A549 (cell line): Measurements from ENCODE around the gene IDUA. TPM values are rescaled to one million over a fixed set of nuclear protein-coding genes. Genes with fewer than 3 reads are reported as not detected.

Source experiments
- ATAC-seq, 2 experiments: fragments of 200-7000 bp in 1 of 2; fragments of >200 bp in 1 of 2; cut with Nextera tagmentation in 1 of 2; cut with Tn5 transposase in 1 of 2; 3 replicates each; pipeline versions ENCODE4 v1.8.0 to v1.9.1; 2018 to 2020; ENCODE audit warnings: mild to moderate bottlenecking in 1 of 2, moderate library complexity in 1 of 2
- CTCF ChIA-PET: fragments of 300-600 bp; sonication (Branson Sonifier 250); formaldehyde crosslinking; extraction: SDS; loops from one replicate; lab custom pipeline; 2021; ENCODE audit warnings: antibody characterized with exemption, inconsistent platforms; lab: Yijun Ruan, JAX
- POLR2A ChIA-PET: fragments of 350-600 bp; formaldehyde crosslinking; extraction: SDS; loops from one replicate; lab custom pipeline; 2021; ENCODE audit warnings: antibody characterized with exemption, inconsistent platforms; lab: Yijun Ruan, JAX
- DNase-seq, 2 experiments: peaks; one replicate each; pipeline versions ENCODE4 v3.0.0 to v3.0.0-alpha.2; 2011 to 2016; ENCODE audit warnings: low read depth in 1 of 2, low spot score in 1 of 2
- FAIRE-seq: peaks from 2 replicates; lab custom pipeline; 2011; peaks lifted over from hg19 to GRCh38; lab: Jason Lieb, UNC
- H3K27ac ChIP-seq, 2 experiments: fragments of >200 bp; sonication (Bioruptor Twin); formaldehyde crosslinking; 3 replicates each; pipeline ENCODE4 v1.5.1; 2016 to 2017
- H3K4me1 ChIP-seq: fragments of >200 bp; sonication (Bioruptor Twin); formaldehyde crosslinking; 3 replicates; pipeline ENCODE4 v1.6.1; 2016
- H3K4me2 ChIP-seq: fragments of >200 bp; sonication (Bioruptor Twin); formaldehyde crosslinking; 3 replicates; pipeline ENCODE4 v1.6.1; 2016
- H3K4me3 ChIP-seq: fragments of >200 bp; sonication (Bioruptor Twin); formaldehyde crosslinking; 3 replicates; pipeline ENCODE4 v1.5.1; 2016
- H3K9me3 ChIP-seq: fragments of >200 bp; sonication (Bioruptor Twin); formaldehyde crosslinking; 3 replicates; pipeline ENCODE4 v1.6.1; 2016
- BHLHE40 ChIP-seq: IDR thresholded peaks from 2 replicates; pipeline ENCODE4 v1.6.1; 2012; ENCODE audit warnings: low read depth, low read length, inconsistent platforms
- CBX2 ChIP-seq: fragments of 200-600 bp; sonication (generic); IDR thresholded peaks from 2 replicates; pipeline ENCODE4 v1.6.1; 2016; ENCODE audit warnings: low read depth, mild to moderate bottlenecking, borderline replicate concordance
- CBX8 ChIP-seq: fragments of 200-600 bp; sonication (generic); IDR thresholded peaks from 2 replicates; pipeline ENCODE4 v1.6.1; 2016
- CEBPB ChIP-seq, 2 experiments: fragments of >200 bp in 1 of 2; sonication (Bioruptor Twin) in 1 of 2; formaldehyde crosslinking in 1 of 2; IDR thresholded peaks; 2 replicates each; pipeline ENCODE4 v1.6.1; 2012 to 2016
- CHD2 ChIP-seq: fragments of 150-350 bp; IDR thresholded peaks from 2 replicates; pipeline ENCODE4 v1.6.1; 2014; ENCODE audit warnings: low read length; ENCODE audit not compliant: partially characterized antibody
- CHD4 ChIP-seq: fragments of 200-600 bp; sonication (generic); IDR thresholded peaks from 2 replicates; pipeline ENCODE4 v1.6.1; 2016; ENCODE audit warnings: antibody characterized with exemption, mild to moderate bottlenecking, borderline replicate concordance
- E2F6 ChIP-seq: IDR thresholded peaks from 2 replicates; pipeline ENCODE4 v1.6.1; 2012; ENCODE audit warnings: low read depth, borderline replicate concordance
- EHMT2 ChIP-seq: fragments of 200-600 bp; sonication (generic); IDR thresholded peaks from 2 replicates; pipeline ENCODE4 v1.6.1; 2016; ENCODE audit warnings: antibody characterized with exemption, low read depth, mild to moderate bottlenecking, moderate library complexity
- ELK1 ChIP-seq: fragments of 150-350 bp; IDR thresholded peaks from 2 replicates; pipeline ENCODE4 v1.6.1; 2014; ENCODE audit warnings: low read depth, mild to moderate bottlenecking, low read length
- EP300 ChIP-seq, 2 experiments: fragments of >200 bp; sonication (Bioruptor Twin); formaldehyde crosslinking; IDR thresholded peaks; 2 replicates in 1 of 2; 3 replicates in 1 of 2; pipeline ENCODE4 v1.6.1; 2016 to 2017
- FOSB ChIP-seq: fragments of 250-450 bp; sonication (Bioruptor Pico); IDR thresholded peaks from 2 replicates; pipeline ENCODE4 v1.5.0; 2020; ENCODE audit warnings: mild to moderate bottlenecking, moderate library complexity
- FOSL2 ChIP-seq, 2 experiments: fragments of 450-650 bp in 1 of 2; fragments of >200 bp in 1 of 2; sonication (Bioruptor Twin) in 1 of 2; formaldehyde crosslinking; IDR thresholded peaks; 2 replicates each; pipeline versions ENCODE4 v1.5.0 to v1.6.1; 2016 to 2020; ENCODE audit warnings: mild to moderate bottlenecking in 1 of 2, moderate library complexity in 1 of 2
- FOXS1 ChIP-seq: fragments of 250-450 bp; sonication (Bioruptor Pico); IDR thresholded peaks from 2 replicates; pipeline ENCODE4 v1.5.0; 2020; ENCODE audit warnings: mild to moderate bottlenecking, moderate library complexity
- GATA3 ChIP-seq: IDR thresholded peaks from 2 replicates; pipeline ENCODE4 v1.6.1; 2012; ENCODE audit warnings: borderline replicate concordance
- HDAC2 ChIP-seq: fragments of 200-600 bp; sonication (generic); IDR thresholded peaks from 2 replicates; pipeline ENCODE4 v1.6.1; 2016
- HES2 ChIP-seq: fragments of >200 bp; sonication (Bioruptor Twin); formaldehyde crosslinking; IDR thresholded peaks from 2 replicates; pipeline ENCODE4 v1.6.1; 2016
- HEYL ChIP-seq: fragments of 250-450 bp; sonication (Bioruptor Pico); IDR thresholded peaks from 2 replicates; pipeline ENCODE4 v1.8.0; 2021; ENCODE audit warnings: mild to moderate bottlenecking, moderate library complexity
- HOXA7 ChIP-seq: fragments of 250-450 bp; sonication (Bioruptor Pico); IDR thresholded peaks from 2 replicates; pipeline ENCODE4 v1.5.0; 2020; ENCODE audit warnings: mild to moderate bottlenecking, moderate library complexity
- HOXB13 ChIP-seq: fragments of 250-450 bp; sonication (Bioruptor Pico); IDR thresholded peaks from 2 replicates; pipeline ENCODE4 v1.5.0; 2020; ENCODE audit warnings: low read depth, mild to moderate bottlenecking, moderate library complexity
- JUN ChIP-seq, 2 experiments: fragments of >200 bp; sonication (Bioruptor Twin); formaldehyde crosslinking; IDR thresholded peaks; 2 replicates in 1 of 2; 3 replicates in 1 of 2; pipeline ENCODE4 v1.6.1; 2016 to 2017
- JUNB ChIP-seq: fragments of >200 bp; sonication (Bioruptor Twin); formaldehyde crosslinking; IDR thresholded peaks from 2 replicates; pipeline ENCODE4 v1.6.1; 2016
- KDM1A ChIP-seq: fragments of 200-600 bp; sonication (generic); IDR thresholded peaks from 2 replicates; pipeline ENCODE4 v1.6.1; 2016; ENCODE audit warnings: low read depth, mild to moderate bottlenecking
- MAFK ChIP-seq: fragments of 450-650 bp; IDR thresholded peaks from 2 replicates; pipeline ENCODE4 v1.6.1; 2014; ENCODE audit not compliant: partially characterized antibody
- MAZ ChIP-seq: fragments of 150-350 bp; IDR thresholded peaks from 2 replicates; pipeline ENCODE4 v1.6.1; 2014; ENCODE audit warnings: antibody characterized with exemption, low read depth, low read length, borderline replicate concordance
- NR3C1 ChIP-seq: fragments of >200 bp; sonication (Bioruptor Twin); formaldehyde crosslinking; IDR thresholded peaks from 3 replicates; pipeline ENCODE4 v1.6.1; 2017
- PBX3 ChIP-seq: IDR thresholded peaks from 2 replicates; pipeline ENCODE4 v1.6.1; 2012
- PHF8 ChIP-seq: fragments of 200-600 bp; sonication (generic); IDR thresholded peaks from 2 replicates; pipeline ENCODE4 v1.6.1; 2016; ENCODE audit warnings: low read depth, mild to moderate bottlenecking, antibody characterized with exemption, moderate library complexity, borderline replicate concordance
- RARB ChIP-seq: fragments of 250-450 bp; sonication (Bioruptor Pico); IDR thresholded peaks from 2 replicates; pipeline ENCODE4 v1.8.0; 2021; ENCODE audit warnings: mild to moderate bottlenecking, moderate library complexity
- REST ChIP-seq: fragments of 200-600 bp; sonication (generic); IDR thresholded peaks from 2 replicates; pipeline ENCODE4 v1.6.1; 2016; ENCODE audit warnings: antibody characterized with exemption, mild to moderate bottlenecking, moderate library complexity
- SMC3 ChIP-seq: fragments of >200 bp; sonication (Bioruptor Twin); formaldehyde crosslinking; IDR thresholded peaks from 3 replicates; pipeline ENCODE4 v1.6.1; 2018; ENCODE audit warnings: inconsistent platforms
- SREBF2 ChIP-seq: fragments of 450-650 bp; IDR thresholded peaks from 2 replicates; pipeline ENCODE4 v1.6.1; 2014; ENCODE audit warnings: mild to moderate bottlenecking, moderate library complexity
- TFCP2L1 ChIP-seq: fragments of 250-450 bp; sonication (Bioruptor Pico); IDR thresholded peaks from 2 replicates; pipeline ENCODE4 v1.5.0; 2021; ENCODE audit warnings: mild to moderate bottlenecking
- TP53 ChIP-seq: fragments of 250-450 bp; sonication (Bioruptor Pico); IDR thresholded peaks from 2 replicates; pipeline ENCODE4 v1.5.0; 2021; ENCODE audit warnings: mild to moderate bottlenecking, moderate library complexity
- ZC3H11A ChIP-seq: fragments of 450-650 bp; IDR thresholded peaks from 2 replicates; pipeline ENCODE4 v1.6.1; 2014; ENCODE audit warnings: antibody characterized with exemption, mild to moderate bottlenecking
- ZNF302 ChIP-seq: fragments of 250-450 bp; sonication (Bioruptor Pico); IDR thresholded peaks from 2 replicates; pipeline ENCODE4 v1.9.0; 2021; ENCODE audit warnings: inconsistent platforms, mild to moderate bottlenecking, moderate library complexity
- WGBS: methylation state at CpG from one replicate; pipeline ENCODE4 v1.1.6; 2017; ENCODE audit errors: missing lambda C conversion rate; 5-methylcytosine and 5-hydroxymethylcytosine counted together
- polyA plus RNA-seq, 4 experiments: library from polyadenylated mRNA; depleted of rRNA in 3 of 4; stranded (reverse); fragments of >200 nt; fragmentation: RNase III in 1 of 4; extraction: RNeasy Plus Mini Kit Qiagen cat#74134 plus additional on column Dnase treatment in 1 of 4; gene quantifications; 2 replicates in 3 of 4; 3 replicates in 1 of 4; pipeline ENCODE4 v1.2.3, GENCODE V29; 2011 to 2017

Gene IDUA
- polyA plus RNA-seq, 2 of the 4 experiments (the other 2 are of a cell fraction), result 3.1 to 19.4 TPM

GRCh38 chr4:1043651-1044468 lies 57.0 kb downstream of the IDUA start:
- peak; percentile 72 to 93 for DNase-seq
- ATAC-seq, result peak; percentile 68 to 85
- ChIA-PET CTCF (interaction anchor here (0.9 to 1.2 kb wide), 2 partner anchors 37 to 123 kb away, joined by 3 to 4 read pairs; no protein-coding TSS in a partner anchor), POLR2A (no interaction called here)
- Histone ChIP-seq H3K9me3 (no peaks in the 10 kb centered on the region), H3K4me1 (peaks cover 60% of the 10 kb centered on the region), H3K27ac (peak overlapping the region; percentile 82 to 99), H3K4me3 (0 out of 3 replicates have a peak overlapping the region, but pooled peaks have one; percentile 10), H3K4me2 (peak overlapping the region; percentile 68)
- 64% methylated on average over 4 of the region's 36 CpGs for WGBS
- no peak for FAIRE-seq
- TF ChIP-seq HOXB13 (CRISPR knock-in tag), result peak; percentile 79; the same call in 1 of the 2 replicates
- TF ChIP-seq HOXA7 (CRISPR knock-in tag), result no peak
- TF ChIP-seq HEYL, result no peak; the same call in 1 of the 2 replicates
- TF ChIP-seq PBX3, result peak; percentile 69; the same call in 1 of the 2 replicates
- peak; percentile 99 for TF ChIP-seq FOSL2 (IDR thresholded peaks at IDR 0.05)
- TF ChIP-seq FOSL2 (CRISPR knock-in tag; IDR thresholded peaks at IDR 0.05), result peak; percentile 100
- TF ChIP-seq EP300 (IDR thresholded peaks at IDR 0.05), result peak; percentile 48 to 73; a peak in 2 of 5 replicates
- TF ChIP-seq FOSB (CRISPR knock-in tag), result no peak
- TF ChIP-seq MAZ, result no peak
- 0 out of 2 replicates have a peak, but pooled peaks have one; percentile 65 for TF ChIP-seq HES2
- no peak for TF ChIP-seq CBX2
- TF ChIP-seq ZNF302 (CRISPR knock-in tag), result 0 out of 2 replicates have a peak, but pooled peaks have one; percentile 56
- peak; percentile 29; the same call in 1 of the 2 replicates for TF ChIP-seq BHLHE40
- no peak for TF ChIP-seq ELK1
- TF ChIP-seq REST, result no peak
- TF ChIP-seq RARB (CRISPR knock-in tag), result no peak
- no peak for TF ChIP-seq NR3C1
- TF ChIP-seq JUNB, result peak; percentile 97
- no peak for TF ChIP-seq EHMT2
- TF ChIP-seq PHF8, result no peak
- TF ChIP-seq TP53 (CRISPR knock-in tag), result no peak
- TF ChIP-seq SMC3, result peak; percentile 13; the same call in 2 of the 3 replicates
- TF ChIP-seq HDAC2, result no peak
- TF ChIP-seq CEBPB (IDR thresholded peaks at IDR 0.05), result peak; percentile 87 to 98
- TF ChIP-seq CHD4, result no peak
- peak; percentile 44; the same call in 1 of the 2 replicates for TF ChIP-seq TFCP2L1 (CRISPR knock-in tag)
- no peak for TF ChIP-seq FOXS1 (CRISPR knock-in tag)
- no peak for TF ChIP-seq CHD2
- no peak for TF ChIP-seq ZC3H11A
- peak; percentile 84 for TF ChIP-seq GATA3
- no peak for TF ChIP-seq SREBF2
- TF ChIP-seq E2F6, result 0 out of 2 replicates have a peak, but pooled peaks have one; percentile 54
- TF ChIP-seq CBX8, result no peak
- TF ChIP-seq JUN (IDR thresholded peaks at IDR 0.05), result peak; percentile 76 to 95
- TF ChIP-seq MAFK, result peak; percentile 71
- TF ChIP-seq KDM1A, result no peak
